ENCODE results near the gene GTSF1L. TPM values are rescaled to one million over a fixed set of nuclear protein-coding genes. Genes with fewer than 3 reads are reported as not detected.

GTSF1L gene
- total RNA-seq, 1 donor from 2014 or later, result not detected

- DNase-seq (ENCODE audit: low spot score), result no peak
Measured at GRCh38 chr20:43746344-43747137, 19.7 kb upstream of the GTSF1L start.

GRCh38 chr20:43744966-43745730 lies 18.3 kb upstream of the GTSF1L start:
- no peak for DNase-seq (ENCODE audit: low spot score)

GRCh38 chr20:43744151-43744611 lies 17.4 kb upstream of the GTSF1L start:
- no peak for DNase-seq (ENCODE audit: low spot score)

GRCh38 chr20:43740642-43741041 lies 13.8 kb upstream of the GTSF1L start:
- no peak for DNase-seq (ENCODE audit: low spot score)

GRCh38 chr20:43739148-43739749 lies 12.4 kb upstream of the GTSF1L start:
- no peak for DNase-seq (ENCODE audit: low spot score)

GRCh38 chr20:43737925-43738324 lies 11.1 kb upstream of the GTSF1L start:
- DNase-seq (ENCODE audit: low spot score), result no peak

GRCh38 chr20:43736588-43737158 lies 9.9 kb upstream of the GTSF1L start:
- no peak for DNase-seq (ENCODE audit: low spot score)

- no peak for DNase-seq (ENCODE audit: low spot score)
Measured at GRCh38 chr20:43731927-43732326, 5.1 kb upstream of the GTSF1L start.

GRCh38 chr20:43731469-43731868 lies 4.7 kb upstream of the GTSF1L start:
- no peak for DNase-seq (ENCODE audit: low spot score)

- no peak for DNase-seq (ENCODE audit: low spot score)
Measured at GRCh38 chr20:43728686-43729255, 2.0 kb upstream of the GTSF1L start.

GRCh38 chr20:43727980-43728590 lies 1.3 kb upstream of the GTSF1L start:
- no peak for DNase-seq (ENCODE audit: low spot score)

- DNase-seq (ENCODE audit: low spot score), result no peak
Measured at GRCh38 chr20:43726333-43726732, 469 bp downstream of the GTSF1L start.

GRCh38 chr20:43725666-43726065 lies 1.1 kb downstream of the GTSF1L start:
- no peak for DNase-seq (ENCODE audit: low spot score)

GRCh38 chr20:43724383-43724782 lies 2.4 kb downstream of the GTSF1L start:
- DNase-seq (ENCODE audit: low spot score), result no peak

- DNase-seq (ENCODE audit: low spot score), result no peak
Measured at GRCh38 chr20:43723735-43724134, 3.1 kb downstream of the GTSF1L start.

GRCh38 chr20:43723186-43723585 lies 3.6 kb downstream of the GTSF1L start:
- no peak for DNase-seq (ENCODE audit: low spot score)

- DNase-seq (ENCODE audit: low spot score), result no peak
Measured at GRCh38 chr20:43722153-43722505, 4.7 kb downstream of the GTSF1L start.

GRCh38 chr20:43721429-43722152 lies 5.2 kb downstream of the GTSF1L start:
- no peak for DNase-seq (ENCODE audit: low spot score)

- DNase-seq (ENCODE audit: low spot score), result no peak
Measured at GRCh38 chr20:43721097-43721428, 5.7 kb downstream of the GTSF1L start.

- no peak for DNase-seq (ENCODE audit: low spot score)
Measured at GRCh38 chr20:43720007-43720406, 6.8 kb downstream of the GTSF1L start.

GRCh38 chr20:43717616-43717995 lies 9.2 kb downstream of the GTSF1L start:
- DNase-seq (ENCODE audit: low spot score), result no peak

Measured in mesenteric fat pad (tissue), 1 donor.